ENCODE measurements around the gene RABEP2.
"Not testable (repeated sequence)": the region's sequence is repeated elsewhere in the genome, so short reads cannot be mapped to it uniquely, and the experiment has no call there.

The RABEP2 gene

GRCh38 chr16:28933171-28933570, 8.1 kb upstream of the RABEP2 start:
- no peak for FAIRE-seq
- DNase-seq (ENCODE audit: low spot score), result no peak

- FAIRE-seq (no peak), DNase-seq (ENCODE audit: low spot score) (no peak)
These were observed 7.5 kb upstream of the RABEP2 start for GRCh38 chr16:28932339-28933141.

GRCh38 chr16:28931801-28932225, 6.8 kb upstream of the RABEP2 start, which contains the start of gene CD19:
CD19 (plus strand) TSS chr16:28931971; CDS start chr16:28932001, 30 bp downstream.
- DNase-seq (ENCODE audit: low spot score) (no peak), FAIRE-seq (no peak)

- DNase-seq (ENCODE audit: low spot score), result no peak
- FAIRE-seq, result no peak
These were observed 5.6 kb upstream of the RABEP2 start for GRCh38 chr16:28930652-28931051.

- DNase-seq (ENCODE audit: low spot score) (no peak), FAIRE-seq (no peak)
These were observed 5.2 kb upstream of the RABEP2 start for GRCh38 chr16:28930203-28930602.

- FAIRE-seq (no peak), DNase-seq (ENCODE audit: low spot score) (no peak)
These were observed 2.8 kb upstream of the RABEP2 start for GRCh38 chr16:28927815-28928214.

GRCh38 chr16:28926284-28926683, 1.2 kb upstream of the RABEP2 start:
- not testable (repeated sequence) for DNase-seq (ENCODE audit: low spot score); FAIRE-seq

- DNase-seq (ENCODE audit: low spot score) (peak; percentile 63), FAIRE-seq (no peak)
These were observed 569 bp upstream of the RABEP2 start for GRCh38 chr16:28925386-28926228.

- DNase-seq (ENCODE audit: low spot score) (no peak), FAIRE-seq (no peak)
These were observed 658 bp downstream of the RABEP2 start for GRCh38 chr16:28924399-28924761.

- FAIRE-seq (no peak), DNase-seq (ENCODE audit: low spot score) (no peak)
These were observed 1.2 kb downstream of the RABEP2 start for GRCh38 chr16:28923652-28924398.

- DNase-seq (ENCODE audit: low spot score), result no peak
- no peak for FAIRE-seq
These were observed 1.8 kb downstream of the RABEP2 start for GRCh38 chr16:28923231-28923587.

GRCh38 chr16:28918698-28919097, 6.3 kb downstream of the RABEP2 start:
- DNase-seq (ENCODE audit: low spot score) (no peak), FAIRE-seq (no peak)

GRCh38 chr16:28917095-28917494, 7.9 kb downstream of the RABEP2 start:
- DNase-seq (ENCODE audit: low spot score) (no peak), FAIRE-seq (no peak)

GRCh38 chr16:28915181-28915580, 9.9 kb downstream of the RABEP2 start:
- no peak for DNase-seq (ENCODE audit: low spot score)
- no peak for FAIRE-seq

GRCh38 chr16:28913946-28914724, 10.9 kb downstream of the RABEP2 start:
- FAIRE-seq, result no peak
- no peak for DNase-seq (ENCODE audit: low spot score)

- DNase-seq (ENCODE audit: low spot score) (no peak), FAIRE-seq (no peak)
These were observed 12.5 kb downstream of the RABEP2 start for GRCh38 chr16:28912558-28912957.

GRCh38 chr16:28910086-28911031, 14.7 kb downstream of the RABEP2 start:
- FAIRE-seq (no peak), DNase-seq (ENCODE audit: low spot score) (no peak)

GRCh38 chr16:28905800-28906372, 19.2 kb downstream of the RABEP2 start:
- FAIRE-seq (no peak), DNase-seq (ENCODE audit: low spot score) (no peak)

- no peak for DNase-seq (ENCODE audit: low spot score)
- FAIRE-seq, result no peak
These were observed 19.7 kb downstream of the RABEP2 start for GRCh38 chr16:28905229-28905754.

Data from urothelium cell line (cell line).